ENCODE results near the gene FUT2.
"Not testable (repeated sequence)": the region's sequence is repeated elsewhere in the genome, so short reads cannot be mapped to it uniquely, and the experiment has no call there.

FUT2 gene

DNA sequence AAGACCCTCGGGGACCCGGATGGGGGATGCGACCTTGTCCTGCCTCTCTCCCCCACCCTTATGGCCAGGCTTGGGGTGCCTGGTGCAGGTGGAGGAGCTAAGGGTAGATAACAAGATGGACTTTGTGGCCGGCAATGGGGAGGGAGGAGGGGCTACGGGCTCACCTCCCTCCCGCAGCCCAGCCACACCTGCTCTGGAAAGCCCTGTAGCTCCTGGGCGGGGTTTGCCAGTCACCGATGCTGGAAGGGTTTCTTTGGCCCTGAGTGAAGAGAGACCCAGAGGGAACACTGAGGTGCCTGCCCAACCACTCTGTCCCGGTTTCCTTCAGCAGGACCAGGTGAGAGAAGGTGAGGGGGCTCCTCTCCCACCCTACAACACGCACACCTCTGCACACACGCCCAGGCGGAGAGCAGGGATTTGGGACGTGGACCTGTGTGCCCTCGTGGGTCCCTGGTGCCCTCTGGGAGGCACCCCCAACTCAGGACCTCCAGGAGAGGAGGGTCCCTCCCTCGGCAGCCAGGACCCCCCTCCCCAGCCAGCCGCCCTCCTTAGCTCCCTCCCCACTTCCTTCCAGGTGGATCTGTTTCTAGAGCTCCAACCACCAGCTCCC, at the start of gene FUT2:
TSS of gene FUT2 (plus strand) at position 229 of the 610 bp plus-strand sequence. CDS start 6,986 bp downstream, outside the sequence.
- Mint-ChIP-seq H3K9me3 (no peaks in the 10 kb centered on the region), H3K27ac (no peak within 1 kb of the TSS), H3K27me3 (ENCODE audit: low read depth) (peaks cover 17% of the 10 kb centered on the region), H3K4me3 (peak within 1 kb of the TSS; percentile 17), H3K36me3 (ENCODE audit: low read depth) (no peaks in the 10 kb centered on the region), H3K4me1 (ENCODE audit: low read depth) (peaks cover 8% of the 10 kb centered on the region)

DNA sequence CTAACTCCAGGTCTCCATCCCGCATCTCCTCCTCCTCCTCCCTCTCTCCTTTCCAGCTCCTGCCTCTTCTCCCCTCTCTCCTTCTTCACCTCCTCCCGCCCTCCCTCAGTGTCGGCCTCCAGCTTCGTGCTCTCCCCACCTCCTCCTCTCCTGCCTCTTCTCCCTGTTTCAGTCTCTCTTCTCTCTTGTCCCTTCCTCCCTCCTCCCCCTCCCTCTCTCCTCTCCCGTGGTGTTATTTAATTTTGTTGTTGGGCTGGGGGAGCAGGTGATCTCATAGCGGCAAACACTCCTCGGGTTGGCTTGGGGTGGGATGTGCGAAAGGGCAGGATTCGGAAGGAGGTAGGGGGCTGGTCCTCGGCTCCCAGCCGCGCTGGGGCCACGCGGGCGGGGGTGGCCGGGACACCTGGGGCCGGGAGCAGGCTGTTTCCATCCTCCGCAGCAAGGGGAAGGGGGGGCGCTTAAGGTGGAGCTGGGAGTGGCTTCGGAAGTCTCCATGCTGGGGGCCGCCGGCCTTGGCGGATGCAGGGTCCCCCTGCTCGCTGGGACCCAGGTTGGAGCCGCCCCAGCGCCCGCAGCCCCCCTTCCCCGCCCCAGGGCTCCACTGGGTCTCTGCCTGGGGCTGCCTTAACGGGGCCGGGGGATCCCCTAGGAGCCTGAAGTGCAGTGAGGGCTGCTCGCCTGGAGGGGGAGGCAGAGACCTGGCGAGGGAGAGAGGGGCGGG, 49.6 kb upstream of the FUT2 start, which contains the start of gene CA11:
TSS of gene CA11 (minus strand) at position 187 of the 721 bp plus-strand sequence. CDS start 555 bp downstream, outside the sequence.
- H3K36me3 Mint-ChIP-seq (ENCODE audit: low read depth) = no peaks in the 10 kb centered on the region
- peaks cover 3% of the 10 kb centered on the region for H3K27me3 Mint-ChIP-seq (ENCODE audit: low read depth)
- peak within 1 kb of the TSS; percentile 80 for H3K4me3 Mint-ChIP-seq
- H3K9me3 Mint-ChIP-seq = no peaks in the 10 kb centered on the region
- H3K27ac Mint-ChIP-seq = peak within 1 kb of the TSS; percentile 85
- peaks cover 27% of the 10 kb centered on the region for H3K4me1 Mint-ChIP-seq (ENCODE audit: low read depth)

DNA sequence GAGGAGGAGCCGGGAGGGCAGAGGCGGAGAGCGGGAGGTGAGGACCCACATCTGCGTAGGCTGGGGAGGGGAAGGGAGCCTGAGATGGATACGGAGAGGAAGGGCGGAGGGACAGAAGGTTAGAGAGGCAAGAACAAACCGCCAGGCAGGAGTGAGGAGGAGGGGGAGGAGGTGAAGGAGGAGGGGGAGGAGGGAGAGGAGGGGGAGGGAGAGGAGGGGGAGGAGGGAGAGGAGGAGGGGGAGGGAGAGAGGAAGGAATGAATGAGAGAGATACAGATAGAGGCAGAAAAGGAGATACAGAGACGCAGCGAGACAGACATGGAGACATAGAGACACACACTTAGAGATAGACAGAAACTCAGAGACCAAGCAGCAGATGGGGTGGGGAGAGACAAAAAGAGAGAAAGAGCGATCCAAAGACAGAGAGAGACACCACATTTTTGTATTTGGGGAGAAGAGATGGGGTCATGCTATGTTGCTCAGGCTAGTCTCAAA, 49.0 kb upstream of the FUT2 start:
- Mint-ChIP-seq H3K27me3 (ENCODE audit: low read depth) (peaks cover 2% of the 10 kb centered on the region), H3K4me1 (ENCODE audit: low read depth) (peaks cover 27% of the 10 kb centered on the region), H3K4me3 (peak overlapping the region; percentile 47), H3K36me3 (ENCODE audit: low read depth) (no peaks in the 10 kb centered on the region), H3K9me3 (no peaks in the 10 kb centered on the region), H3K27ac (peak overlapping the region; percentile 74)

DNA sequence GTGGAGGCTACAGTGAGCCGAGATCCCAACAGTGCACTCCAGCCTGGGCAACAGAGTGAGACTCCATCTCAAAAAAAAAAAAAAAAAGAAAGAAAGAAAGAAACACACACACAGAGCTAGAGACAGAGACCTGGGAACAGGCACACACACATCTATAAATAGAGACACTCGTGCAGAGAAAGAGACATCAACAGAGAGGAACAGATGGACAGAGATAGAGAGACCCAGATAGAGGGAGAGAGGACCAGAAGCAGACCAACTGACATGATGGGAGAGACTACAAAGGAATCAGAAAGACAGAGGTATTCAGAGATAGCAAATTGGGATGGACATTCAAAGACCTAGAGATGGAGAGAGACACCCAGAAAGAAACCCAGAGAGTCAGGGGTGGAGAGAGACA, 47.6 kb upstream of the FUT2 start:
- H3K9me3 Mint-ChIP-seq = no peaks in the 10 kb centered on the region
- H3K27me3 Mint-ChIP-seq (ENCODE audit: low read depth) = no peaks in the 10 kb centered on the region
- peak overlapping the region; percentile 49 for H3K27ac Mint-ChIP-seq
- H3K36me3 Mint-ChIP-seq (ENCODE audit: low read depth) = no peaks in the 10 kb centered on the region
- peaks cover 30% of the 10 kb centered on the region for H3K4me1 Mint-ChIP-seq (ENCODE audit: low read depth)
- peak overlapping the region; percentile 1 for H3K4me3 Mint-ChIP-seq

DNA sequence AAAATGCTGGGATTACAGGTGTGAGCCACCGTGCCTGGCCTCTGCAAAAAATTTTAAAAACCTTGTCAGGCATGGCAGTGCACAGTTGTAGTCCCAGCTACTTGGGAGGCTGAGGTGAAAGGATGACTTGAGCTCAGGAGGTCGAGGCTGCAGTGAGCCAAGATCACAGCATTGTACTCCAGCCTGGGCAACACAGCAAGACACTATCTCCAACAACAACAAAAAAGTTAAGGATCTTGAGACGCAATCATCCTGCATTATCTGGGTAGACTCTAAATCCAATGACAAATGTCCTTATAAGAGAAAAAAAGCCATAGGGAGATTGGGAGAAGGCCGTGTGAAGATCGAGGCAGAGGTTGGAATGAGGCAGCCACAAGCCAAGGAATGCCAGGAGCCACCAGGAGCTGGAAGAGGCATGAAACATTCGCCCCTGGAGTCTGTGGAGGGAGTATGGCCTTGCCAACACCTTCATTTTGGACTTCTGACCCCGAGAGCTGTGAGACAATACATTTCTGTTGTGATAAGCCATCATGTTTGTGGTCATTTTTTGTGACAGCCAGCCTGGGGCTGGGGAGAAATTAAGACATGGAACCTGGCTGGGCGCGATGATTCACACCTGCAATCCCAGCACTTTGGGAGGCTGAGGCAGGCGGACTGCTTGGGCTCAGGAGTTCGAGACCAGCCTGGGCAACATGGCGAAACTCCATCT, 44.6 kb upstream of the FUT2 start:
- Mint-ChIP-seq H3K27me3 (ENCODE audit: low read depth) (no peaks in the 10 kb centered on the region), H3K4me1 (ENCODE audit: low read depth) (peaks cover 19% of the 10 kb centered on the region), H3K9me3 (no peaks in the 10 kb centered on the region), H3K27ac (no peak overlapping the region), H3K36me3 (ENCODE audit: low read depth) (no peaks in the 10 kb centered on the region), H3K4me3 (no peak overlapping the region)

DNA sequence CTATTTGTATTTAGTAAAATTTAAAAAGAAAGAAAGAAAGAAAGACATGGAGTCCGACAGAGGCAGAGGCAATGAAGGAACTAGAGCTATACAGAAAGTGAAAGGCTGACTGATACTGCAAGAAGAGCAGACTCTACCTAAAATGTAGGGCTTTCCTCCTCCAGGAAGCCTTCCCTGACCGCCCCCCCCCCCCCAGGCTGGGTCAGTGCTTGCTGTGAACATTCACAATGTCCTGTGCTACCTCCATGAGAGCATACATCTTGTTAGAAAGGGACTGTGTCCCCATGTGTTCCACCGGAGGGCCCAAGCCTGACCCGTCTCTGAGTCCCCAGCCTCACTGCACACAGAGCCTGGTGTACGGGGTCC, 44.1 kb upstream of the FUT2 start:
- Mint-ChIP-seq H3K4me1 (ENCODE audit: low read depth) (peaks cover 19% of the 10 kb centered on the region), H3K36me3 (ENCODE audit: low read depth) (no peaks in the 10 kb centered on the region), H3K4me3 (no peak overlapping the region), H3K9me3 (no peaks in the 10 kb centered on the region), H3K27ac (no peak overlapping the region), H3K27me3 (ENCODE audit: low read depth) (no peaks in the 10 kb centered on the region)

DNA sequence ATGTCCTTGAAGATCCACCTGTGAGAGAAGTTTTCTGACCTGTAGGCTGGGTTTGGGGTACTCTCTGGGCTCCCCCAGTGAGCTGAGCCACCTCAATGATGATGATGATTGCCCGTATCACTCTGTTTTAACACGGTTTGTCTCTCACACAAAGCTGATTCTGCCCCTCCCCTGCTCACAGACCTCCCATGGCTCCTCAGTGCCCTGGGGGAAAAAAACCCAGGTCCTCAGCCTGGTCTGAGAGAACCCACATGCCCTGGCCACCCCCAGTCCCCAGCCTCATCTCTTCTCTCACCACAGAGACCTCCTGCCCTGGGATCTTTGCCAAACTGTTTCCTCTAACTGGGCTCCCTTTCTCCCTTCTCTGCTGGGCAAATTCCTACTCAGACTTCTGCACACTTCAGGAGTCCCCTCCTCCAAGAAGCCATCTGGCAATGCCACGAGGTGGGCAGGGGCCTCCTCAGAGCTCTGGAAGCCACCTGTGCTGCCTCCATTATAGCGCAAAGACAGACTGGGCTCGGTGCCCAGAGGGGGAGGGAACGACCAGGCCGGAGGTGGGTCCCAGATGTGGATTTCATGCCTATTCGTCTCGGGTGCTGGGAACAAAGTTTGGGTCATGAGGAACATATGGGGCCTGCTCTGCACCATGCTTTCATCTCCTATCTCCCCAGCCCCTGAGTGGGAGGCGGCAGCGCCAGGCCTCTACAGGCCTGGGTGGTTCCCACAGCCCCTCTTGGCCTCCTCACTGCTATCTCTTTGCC, 41.3 kb upstream of the FUT2 start:
- no peaks in the 10 kb centered on the region for H3K36me3 Mint-ChIP-seq (ENCODE audit: low read depth)
- H3K9me3 Mint-ChIP-seq = no peaks in the 10 kb centered on the region
- H3K27ac Mint-ChIP-seq = no peak overlapping the region
- H3K4me1 Mint-ChIP-seq (ENCODE audit: low read depth) = peaks cover 10% of the 10 kb centered on the region
- H3K4me3 Mint-ChIP-seq = no peak overlapping the region
- H3K27me3 Mint-ChIP-seq (ENCODE audit: low read depth) = peaks cover 3% of the 10 kb centered on the region

DNA sequence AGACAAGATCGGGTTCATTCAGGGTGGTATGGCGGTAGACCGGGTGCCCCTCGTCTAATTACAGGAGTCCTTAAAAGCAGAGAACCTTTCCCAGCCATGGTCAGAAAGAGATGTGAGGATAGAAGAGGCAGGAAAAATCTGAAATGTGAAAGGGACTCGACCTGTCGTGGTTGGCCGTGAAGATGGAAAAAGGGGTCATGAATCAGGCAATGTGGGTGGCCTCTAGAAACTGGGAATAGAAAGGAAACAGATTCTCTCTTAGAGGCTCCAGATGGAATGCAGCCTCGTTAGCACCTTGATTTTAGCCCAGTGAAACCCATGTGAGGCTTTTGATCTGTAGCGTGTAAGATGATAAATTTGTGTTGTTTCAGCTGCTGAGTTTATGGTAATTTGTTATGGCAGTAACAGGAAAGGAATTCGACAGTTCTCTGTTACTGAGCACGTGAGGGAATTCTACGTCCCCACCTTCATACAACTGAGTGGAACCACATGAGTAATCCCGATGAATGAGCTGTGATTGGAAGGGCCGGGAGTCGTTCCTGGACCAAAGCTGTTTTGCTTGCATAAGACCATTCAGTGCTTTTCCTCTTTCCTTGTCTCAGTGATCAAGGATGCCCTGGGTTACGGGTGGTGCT, 38.8 kb upstream of the FUT2 start:
- Mint-ChIP-seq H3K27me3 (ENCODE audit: low read depth) (peaks cover 3% of the 10 kb centered on the region), H3K4me3 (no peak overlapping the region), H3K9me3 (no peaks in the 10 kb centered on the region), H3K36me3 (ENCODE audit: low read depth) (no peaks in the 10 kb centered on the region), H3K4me1 (ENCODE audit: low read depth) (peaks cover 10% of the 10 kb centered on the region), H3K27ac (no peak overlapping the region)

DNA sequence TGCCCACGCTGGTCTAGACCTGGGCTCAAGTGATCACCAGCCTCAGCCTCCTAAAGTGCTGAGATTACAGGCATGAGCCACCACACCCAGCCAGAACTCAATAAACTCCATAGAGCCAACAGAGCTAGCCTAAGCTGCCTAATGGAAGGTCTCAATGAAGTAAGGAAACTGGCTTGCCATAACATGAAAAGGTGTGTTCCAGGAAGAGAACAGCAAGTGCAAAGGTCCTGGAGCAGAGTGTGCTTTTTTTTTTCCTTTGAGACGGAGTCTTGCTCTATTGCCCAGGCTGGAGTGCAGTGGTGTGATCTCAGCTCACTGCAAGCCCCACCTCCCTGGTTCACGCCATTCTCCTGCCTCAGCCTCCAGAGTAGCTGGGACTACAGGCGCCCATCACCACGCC, 37.9 kb upstream of the FUT2 start:
- H3K27ac Mint-ChIP-seq = not testable (repeated sequence)

DNA sequence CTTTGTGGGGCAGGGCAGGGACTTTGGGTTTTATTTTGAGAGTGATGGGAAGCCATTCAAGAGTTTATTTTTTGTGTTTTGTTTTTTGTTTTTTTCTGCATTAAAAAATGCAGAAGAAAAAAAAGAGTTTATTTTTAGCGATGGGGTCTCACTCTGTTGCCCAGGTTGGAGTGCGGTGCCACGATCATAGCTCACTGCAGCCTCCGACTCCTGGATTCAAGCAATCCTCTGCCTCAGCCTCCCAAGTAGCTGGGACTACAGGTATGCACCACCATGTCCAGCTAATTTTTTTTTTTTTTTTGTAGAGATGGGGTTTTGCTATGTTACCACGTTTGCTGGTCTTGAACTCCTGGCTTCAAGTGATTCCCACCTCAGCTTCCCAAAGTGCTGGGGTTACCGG, 37.3 kb upstream of the FUT2 start:
- H3K4me1 Mint-ChIP-seq (ENCODE audit: low read depth) = peaks cover 9% of the 10 kb centered on the region
- H3K9me3 Mint-ChIP-seq = no peaks in the 10 kb centered on the region
- H3K27me3 Mint-ChIP-seq (ENCODE audit: low read depth) = peaks cover 3% of the 10 kb centered on the region
- no peak overlapping the region for H3K4me3 Mint-ChIP-seq
- H3K27ac Mint-ChIP-seq = no peak overlapping the region
- H3K36me3 Mint-ChIP-seq (ENCODE audit: low read depth) = no peaks in the 10 kb centered on the region

More for the DNA sequence above, 37.9 kb upstream of the FUT2 start:
- not testable (repeated sequence) for H3K4me1 Mint-ChIP-seq (ENCODE audit: low read depth); H3K36me3 Mint-ChIP-seq (ENCODE audit: low read depth); H3K9me3 Mint-ChIP-seq; H3K4me3 Mint-ChIP-seq; H3K27me3 Mint-ChIP-seq (ENCODE audit: low read depth)

DNA sequence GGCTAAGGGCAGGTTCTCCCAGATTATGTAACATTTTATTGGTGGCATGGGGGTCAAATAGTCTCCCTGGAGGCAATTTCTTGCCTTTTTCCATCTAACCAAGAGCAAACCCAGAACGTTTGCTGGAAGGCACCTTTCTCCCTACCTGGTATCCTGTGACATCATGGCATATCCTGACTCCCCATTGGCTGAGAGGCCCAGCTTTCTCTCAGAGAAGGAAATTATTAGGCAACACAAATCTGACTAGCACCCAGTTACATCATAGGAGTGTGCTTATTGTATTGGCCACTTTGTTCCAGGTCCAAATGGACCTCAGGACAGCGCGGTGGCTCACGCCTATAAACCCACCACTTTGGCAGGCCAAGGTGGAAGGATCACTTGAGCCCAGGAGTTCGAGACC, 36.0 kb upstream of the FUT2 start:
- Mint-ChIP-seq H3K27ac (no peak overlapping the region), H3K9me3 (no peaks in the 10 kb centered on the region), H3K36me3 (ENCODE audit: low read depth) (no peaks in the 10 kb centered on the region), H3K4me3 (no peak overlapping the region), H3K4me1 (ENCODE audit: low read depth) (peaks cover 9% of the 10 kb centered on the region), H3K27me3 (ENCODE audit: low read depth) (peaks cover 3% of the 10 kb centered on the region)

DNA sequence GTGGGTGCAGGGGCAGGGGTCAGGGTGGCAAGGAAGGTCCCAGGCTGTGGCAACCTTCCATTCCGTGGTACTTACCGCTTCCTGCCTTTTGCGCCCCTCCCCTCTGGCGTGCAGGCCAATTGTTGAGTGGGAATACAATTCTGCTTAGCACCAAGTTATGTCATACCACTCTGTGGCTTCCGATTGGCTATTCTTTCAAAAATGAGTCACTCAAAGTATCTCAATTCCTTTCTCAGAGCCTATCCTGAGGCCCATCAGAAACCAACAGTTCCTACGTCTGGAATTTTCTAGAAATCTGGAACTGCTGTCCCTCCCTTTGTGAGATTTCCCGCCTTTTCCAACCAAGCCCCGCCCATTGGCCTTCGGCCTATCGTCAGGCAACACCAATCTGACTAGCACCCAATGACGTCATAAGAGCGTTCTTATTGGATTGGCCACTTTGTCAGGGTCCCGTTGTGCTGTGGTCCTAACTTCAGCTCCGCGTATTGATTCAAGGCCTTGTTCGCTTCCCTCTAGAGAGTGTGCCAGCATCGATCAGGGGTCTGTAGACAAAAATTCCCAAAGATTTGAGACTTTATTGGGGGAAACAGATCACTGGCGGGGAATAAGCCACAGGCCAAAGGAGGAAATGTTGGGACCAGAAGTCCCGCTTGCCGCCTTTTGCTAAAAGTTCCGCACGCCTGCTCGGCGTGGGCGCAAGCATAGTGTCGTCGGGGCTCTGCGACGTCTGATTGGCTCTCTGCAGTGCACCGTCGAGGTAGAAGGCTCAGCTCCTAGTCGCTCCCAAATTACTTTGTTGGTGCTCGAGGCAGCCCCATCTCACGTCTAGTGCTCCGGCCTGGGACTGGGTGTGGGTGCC, 34.7 kb upstream of the FUT2 start:
- H3K27me3 Mint-ChIP-seq (ENCODE audit: low read depth) = peaks cover 6% of the 10 kb centered on the region
- peak overlapping the region; percentile 96 for H3K27ac Mint-ChIP-seq
- no peaks in the 10 kb centered on the region for H3K36me3 Mint-ChIP-seq (ENCODE audit: low read depth)
- peaks cover 9% of the 10 kb centered on the region for H3K4me1 Mint-ChIP-seq (ENCODE audit: low read depth)
- no peaks in the 10 kb centered on the region for H3K9me3 Mint-ChIP-seq
- H3K4me3 Mint-ChIP-seq = peak overlapping the region; percentile 69

DNA sequence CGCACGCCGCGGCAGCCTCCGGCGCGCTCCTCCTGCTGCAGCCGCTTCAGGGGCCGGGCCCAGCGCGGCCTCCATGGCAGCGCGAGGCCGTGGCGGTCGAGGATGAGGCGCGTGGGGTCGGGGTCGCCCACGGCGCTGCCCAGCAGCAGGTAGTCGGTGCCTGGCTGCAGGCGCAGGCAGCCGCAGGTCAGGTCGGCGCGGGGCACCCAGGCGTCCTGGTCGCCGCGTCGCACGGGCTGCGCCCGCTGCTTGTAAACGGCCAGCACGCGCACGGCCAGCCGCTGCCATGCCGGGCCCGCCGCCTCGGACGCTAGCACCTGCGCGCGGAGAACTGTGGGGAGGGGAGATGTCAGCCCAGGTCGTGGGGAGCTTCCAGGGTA, 34.1 kb upstream of the FUT2 start:
- Mint-ChIP-seq H3K4me1 (ENCODE audit: low read depth) (peaks cover 9% of the 10 kb centered on the region), H3K36me3 (ENCODE audit: low read depth) (no peaks in the 10 kb centered on the region), H3K9me3 (no peaks in the 10 kb centered on the region), H3K4me3 (no peak overlapping the region), H3K27me3 (ENCODE audit: low read depth) (peaks cover 6% of the 10 kb centered on the region), H3K27ac (no peak overlapping the region)

All from T-helper 1 cell treated with Interleukin-12 subunit alpha and Interleukin-12 subunit beta and Interleukin-4 antibody, amounts not matched to agents 30 μg/mL and 1 μg/mL, for 36 hours (primary cell).